Neural cell (in vitro differentiated cells): ENCODE results near the gene TPM2. TPM values are rescaled to one million over a fixed set of nuclear protein-coding genes. Genes with fewer than 3 reads are reported as not detected.

ENCODE experiments used
- H2AFZ ChIP-seq: fragments of 200-600, 300-800 bp; sonication (generic), shearing (Covaris generic); 2 replicates; pipeline ENCODE4 v1.6.0; 2014; ENCODE audit warnings: low read depth, mild to moderate bottlenecking, antibody characterized with exemption, low read length, moderate library complexity
- H3F3A ChIP-seq: fragments of 200-600 bp; shearing (Covaris generic); 2 replicates; pipeline ENCODE4 v1.6.1; 2016; ENCODE audit warnings: mild to moderate bottlenecking, moderate library complexity, mixed read lengths, antibody characterized with exemption, low read length; ENCODE audit not compliant: insufficient read depth, poor library complexity, severe bottlenecking
- H3K27ac ChIP-seq: fragments of 200-600, 300-800 bp; sonication (generic), shearing (Covaris generic); 2 replicates; pipeline ENCODE4 v1.5.1; 2014; ENCODE audit warnings: mild to moderate bottlenecking, low read length, moderate library complexity
- H3K27me3 ChIP-seq: fragments of 300-800, 200-600 bp; sonication (generic), shearing (Covaris generic); 2 replicates; pipeline ENCODE4 v1.6.0; 2014; ENCODE audit warnings: mild to moderate bottlenecking, low read depth, low read length, moderate library complexity; ENCODE audit not compliant: insufficient read depth
- H3K36me3 ChIP-seq: fragments of 300-800, 200-600 bp; sonication (generic), shearing (Covaris generic); 2 replicates; pipeline ENCODE4 v1.5.1; 2014; ENCODE audit warnings: mild to moderate bottlenecking, antibody characterized with exemption, low read length, moderate library complexity; ENCODE audit not compliant: insufficient read depth
- H3K4me2 ChIP-seq: fragments of 300-800, 200-600 bp; sonication (generic), shearing (Covaris generic); 2 replicates; pipeline ENCODE4 v1.6.0; 2014; ENCODE audit warnings: mild to moderate bottlenecking, low read length
- H3K4me3 ChIP-seq: fragments of 300-800, 200-600 bp; sonication (generic), shearing (Covaris generic); 2 replicates; pipeline ENCODE4 v1.5.1; 2014; ENCODE audit warnings: mild to moderate bottlenecking, low read length, moderate library complexity
- H3K79me2 ChIP-seq: fragments of 200-600 bp; shearing (Covaris generic); replicated peaks from 2 replicates; pipeline ENCODE4 v1.6.0; 2014; ENCODE audit warnings: mild to moderate bottlenecking, low read length, moderate library complexity; ENCODE audit not compliant: insufficient read depth
- H3K9ac ChIP-seq: fragments of 300-800, 200-600 bp; sonication (generic), shearing (Covaris generic); 2 replicates; pipeline ENCODE4 v1.6.1; 2016; ENCODE audit warnings: mild to moderate bottlenecking, low read length, mixed read lengths
- H3K9me2 ChIP-seq: fragments of 200-600 bp; shearing (Covaris generic); 2 replicates; pipeline ENCODE4 v1.6.1; 2016; ENCODE audit warnings: mild to moderate bottlenecking, low read length, mixed read lengths; ENCODE audit not compliant: insufficient read depth
- H3K9me3 ChIP-seq: fragments of 200-600, 300-800 bp; sonication (generic), shearing (Covaris generic); 2 replicates; pipeline ENCODE4 v1.6.1; 2016; ENCODE audit warnings: mild to moderate bottlenecking, mixed run types, low read length, moderate library complexity, mixed read lengths
- H4K20me1 ChIP-seq: fragments of 200-600 bp; shearing (Covaris generic); 2 replicates; pipeline ENCODE4 v1.6.1; 2016; ENCODE audit warnings: mild to moderate bottlenecking, mixed run types; ENCODE audit not compliant: insufficient read depth
- EP300 ChIP-seq: fragments of 450-650 bp; conservative IDR thresholded peaks from 2 replicates; pipeline ENCODE4 v1.6.1; 2014; ENCODE audit warnings: antibody characterized with exemption, mild to moderate bottlenecking, moderate library complexity; ENCODE audit not compliant: poor library complexity, severe bottlenecking
- EZH2 ChIP-seq: fragments of 200-600, 300-800 bp; shearing (Covaris generic), sonication (generic); IDR thresholded peaks from 2 replicates; pipeline ENCODE4 v1.6.1; 2014; ENCODE audit warnings: antibody characterized with exemption, low read length, borderline replicate concordance, mild to moderate bottlenecking; ENCODE audit not compliant: insufficient read depth, poor library complexity, severe bottlenecking
- MXI1 ChIP-seq: fragments of 450-650 bp; conservative IDR thresholded peaks from 2 replicates; pipeline ENCODE4 v1.6.1; 2014; ENCODE audit warnings: antibody characterized with exemption, mild to moderate bottlenecking; ENCODE audit not compliant: poor library complexity, severe bottlenecking
- POLR2AphosphoS5 ChIP-seq: IDR thresholded peaks from 2 replicates; pipeline ENCODE4 v1.6.1; 2012
- RAD21 ChIP-seq: fragments of 450-650 bp; conservative IDR thresholded peaks from 2 replicates; pipeline ENCODE4 v1.6.1; 2014; ENCODE audit warnings: antibody characterized with exemption, mild to moderate bottlenecking, moderate library complexity
- SMC3 ChIP-seq: fragments of 450-650 bp; conservative IDR thresholded peaks from 2 replicates; pipeline ENCODE4 v1.6.1; 2014; ENCODE audit warnings: antibody characterized with exemption, mild to moderate bottlenecking, moderate library complexity; ENCODE audit not compliant: poor library complexity
- TAF1 ChIP-seq: IDR thresholded peaks from 2 replicates; pipeline ENCODE4 v1.6.1; 2012; ENCODE audit warnings: low read depth
- polyA plus RNA-seq: library from polyadenylated mRNA; depleted of rRNA; stranded (reverse); fragments of >200 nt; gene quantifications from 2 replicates; pipeline ENCODE4 v1.2.3, GENCODE V29; 2014
- TF ChIP-seq, protein P1 (sequence below): fragments of 450-650 bp; IDR thresholded peaks from 2 replicates; pipeline ENCODE4 v1.5.1; 2014; ENCODE audit warnings: antibody characterized with exemption, mild to moderate bottlenecking, moderate library complexity; ENCODE audit not compliant: poor library complexity, severe bottlenecking
- TF ChIP-seq, protein P2 (sequence below): IDR thresholded peaks from 2 replicates; pipeline ENCODE4 v1.6.1; 2012; ENCODE audit warnings: borderline replicate concordance

TPM2 gene
- polyA plus RNA-seq, 1 donor from 2014 or later: not detected

DNA sequence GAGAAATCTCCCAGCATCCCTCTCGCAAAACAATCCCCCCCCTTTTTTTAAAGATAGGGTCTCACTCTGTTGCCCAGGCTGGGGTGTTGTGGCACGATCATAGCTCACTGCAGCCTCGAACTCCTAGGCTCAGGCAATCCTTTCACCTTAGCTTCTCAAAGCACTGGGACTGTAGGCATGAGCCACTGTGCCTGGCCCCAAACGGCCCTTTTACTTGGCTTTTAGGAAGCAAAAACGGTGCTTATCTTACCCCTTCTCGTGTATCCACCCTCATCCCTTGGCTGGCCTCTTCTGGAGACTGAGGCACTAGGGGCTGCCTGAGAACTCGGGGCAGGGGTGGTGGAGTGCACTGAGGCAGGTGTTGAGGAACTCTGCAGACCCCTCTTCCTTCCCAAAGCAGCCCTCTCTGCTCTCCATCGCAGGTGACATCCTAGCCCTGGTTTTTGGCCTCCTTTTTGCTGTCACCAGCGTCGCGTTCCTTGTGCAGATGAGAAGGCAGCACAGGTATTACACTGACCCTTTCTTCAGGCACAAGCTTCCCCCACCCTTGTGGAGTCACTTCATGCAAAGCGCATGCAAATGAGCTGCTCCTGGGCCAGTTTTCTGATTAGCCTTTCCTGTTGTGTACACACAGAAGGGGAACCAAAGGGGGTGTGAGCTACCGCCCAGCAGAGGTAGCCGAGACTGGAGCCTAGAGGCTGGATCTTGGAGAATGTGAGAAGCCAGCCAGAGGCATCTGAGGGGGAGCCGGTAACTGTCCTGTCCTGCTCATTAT, 9.2 kb downstream of the TPM2 start:
- H3K27ac ChIP-seq: no peak overlapping the region
- no peaks in the 10 kb centered on the region for H3K9me2 ChIP-seq
- TF ChIP-seq TAF1 (no peak), EP300 (no peak), MXI1 (no peak), EZH2 (no peak), RAD21 (no peak), POLR2AphosphoS5 (no peak), SMC3 (no peak)
- TF ChIP-seq, protein P1, sequence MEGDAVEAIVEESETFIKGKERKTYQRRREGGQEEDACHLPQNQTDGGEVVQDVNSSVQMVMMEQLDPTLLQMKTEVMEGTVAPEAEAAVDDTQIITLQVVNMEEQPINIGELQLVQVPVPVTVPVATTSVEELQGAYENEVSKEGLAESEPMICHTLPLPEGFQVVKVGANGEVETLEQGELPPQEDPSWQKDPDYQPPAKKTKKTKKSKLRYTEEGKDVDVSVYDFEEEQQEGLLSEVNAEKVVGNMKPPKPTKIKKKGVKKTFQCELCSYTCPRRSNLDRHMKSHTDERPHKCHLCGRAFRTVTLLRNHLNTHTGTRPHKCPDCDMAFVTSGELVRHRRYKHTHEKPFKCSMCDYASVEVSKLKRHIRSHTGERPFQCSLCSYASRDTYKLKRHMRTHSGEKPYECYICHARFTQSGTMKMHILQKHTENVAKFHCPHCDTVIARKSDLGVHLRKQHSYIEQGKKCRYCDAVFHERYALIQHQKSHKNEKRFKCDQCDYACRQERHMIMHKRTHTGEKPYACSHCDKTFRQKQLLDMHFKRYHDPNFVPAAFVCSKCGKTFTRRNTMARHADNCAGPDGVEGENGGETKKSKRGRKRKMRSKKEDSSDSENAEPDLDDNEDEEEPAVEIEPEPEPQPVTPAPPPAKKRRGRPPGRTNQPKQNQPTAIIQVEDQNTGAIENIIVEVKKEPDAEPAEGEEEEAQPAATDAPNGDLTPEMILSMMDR: no peak
- TF ChIP-seq, protein P2, sequence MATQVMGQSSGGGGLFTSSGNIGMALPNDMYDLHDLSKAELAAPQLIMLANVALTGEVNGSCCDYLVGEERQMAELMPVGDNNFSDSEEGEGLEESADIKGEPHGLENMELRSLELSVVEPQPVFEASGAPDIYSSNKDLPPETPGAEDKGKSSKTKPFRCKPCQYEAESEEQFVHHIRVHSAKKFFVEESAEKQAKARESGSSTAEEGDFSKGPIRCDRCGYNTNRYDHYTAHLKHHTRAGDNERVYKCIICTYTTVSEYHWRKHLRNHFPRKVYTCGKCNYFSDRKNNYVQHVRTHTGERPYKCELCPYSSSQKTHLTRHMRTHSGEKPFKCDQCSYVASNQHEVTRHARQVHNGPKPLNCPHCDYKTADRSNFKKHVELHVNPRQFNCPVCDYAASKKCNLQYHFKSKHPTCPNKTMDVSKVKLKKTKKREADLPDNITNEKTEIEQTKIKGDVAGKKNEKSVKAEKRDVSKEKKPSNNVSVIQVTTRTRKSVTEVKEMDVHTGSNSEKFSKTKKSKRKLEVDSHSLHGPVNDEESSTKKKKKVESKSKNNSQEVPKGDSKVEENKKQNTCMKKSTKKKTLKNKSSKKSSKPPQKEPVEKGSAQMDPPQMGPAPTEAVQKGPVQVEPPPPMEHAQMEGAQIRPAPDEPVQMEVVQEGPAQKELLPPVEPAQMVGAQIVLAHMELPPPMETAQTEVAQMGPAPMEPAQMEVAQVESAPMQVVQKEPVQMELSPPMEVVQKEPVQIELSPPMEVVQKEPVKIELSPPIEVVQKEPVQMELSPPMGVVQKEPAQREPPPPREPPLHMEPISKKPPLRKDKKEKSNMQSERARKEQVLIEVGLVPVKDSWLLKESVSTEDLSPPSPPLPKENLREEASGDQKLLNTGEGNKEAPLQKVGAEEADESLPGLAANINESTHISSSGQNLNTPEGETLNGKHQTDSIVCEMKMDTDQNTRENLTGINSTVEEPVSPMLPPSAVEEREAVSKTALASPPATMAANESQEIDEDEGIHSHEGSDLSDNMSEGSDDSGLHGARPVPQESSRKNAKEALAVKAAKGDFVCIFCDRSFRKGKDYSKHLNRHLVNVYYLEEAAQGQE: no peak
- no peaks in the 10 kb centered on the region for H3F3A ChIP-seq
- no peaks in the 10 kb centered on the region for H3K9me3 ChIP-seq
- H3K9ac ChIP-seq: no peak overlapping the region
- no peak overlapping the region for H3K4me2 ChIP-seq
- H3K79me2 ChIP-seq: no peaks in the 10 kb centered on the region
- no peaks in the 10 kb centered on the region for H4K20me1 ChIP-seq
- H3K36me3 ChIP-seq: no peaks in the 10 kb centered on the region
- H2AFZ ChIP-seq: no peak overlapping the region
- no peaks in the 10 kb centered on the region for H3K27me3 ChIP-seq
- H3K4me3 ChIP-seq: no peak overlapping the region

- Histone ChIP-seq H3F3A (no peaks in the 10 kb centered on the region), H3K9me3 (no peaks in the 10 kb centered on the region), H3K27me3 (no peaks in the 10 kb centered on the region), H3K36me3 (no peaks in the 10 kb centered on the region), H3K79me2 (no peaks in the 10 kb centered on the region), H2AFZ (no peak overlapping the region), H3K4me2 (no peak overlapping the region), H3K9me2 (no peaks in the 10 kb centered on the region), H3K27ac (no peak overlapping the region), H4K20me1 (no peaks in the 10 kb centered on the region), H3K4me3 (no peak overlapping the region), H3K9ac (no peak overlapping the region)
- TF ChIP-seq RAD21 (no peak), MXI1 (no peak), POLR2AphosphoS5 (no peak), SMC3 (no peak), EP300 (no peak), TAF1 (no peak), EZH2 (no peak)
- TF ChIP-seq, protein P1: no peak
- TF ChIP-seq, protein P2: no peak
These were observed 9.9 kb downstream of the TPM2 start for GRCh38 chr9:35679766-35680330.
